Measurements from ENCODE around the gene WDR91. TPM values are rescaled to one million over a fixed set of nuclear protein-coding genes. Genes with fewer than 3 reads are reported as not detected.

Gene WDR91
- total RNA-seq, 3 donors from 2014 or later = 6.4 to 15.4 (median 10.1) TPM

DNA sequence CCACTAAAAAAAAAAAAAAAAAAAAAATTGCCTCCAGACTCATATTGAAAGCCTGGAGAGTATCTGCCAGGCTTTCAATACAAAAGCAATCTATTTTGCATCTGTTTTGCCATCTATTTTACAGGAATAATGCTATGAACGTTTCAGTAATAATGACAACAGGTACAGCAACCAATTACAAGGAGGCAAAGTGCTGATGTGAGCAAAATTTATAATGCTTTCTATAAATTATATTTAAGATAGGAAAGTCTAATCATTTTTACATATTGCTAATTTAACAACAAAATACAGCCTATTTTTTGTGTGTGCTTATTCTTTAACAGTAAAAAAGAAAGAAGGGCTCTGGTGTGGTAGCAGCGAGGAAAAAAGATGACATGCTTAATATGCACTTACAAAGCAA, 10.0 kb downstream of the WDR91 start:
- DNase-seq (no peak), ATAC-seq (no peak)
- Histone ChIP-seq H3K36me3 (ENCODE audit: low read depth) (no peaks in the 10 kb centered on the region), H3K9me3 (no peaks in the 10 kb centered on the region), H3K4me1 (ENCODE audit: low read depth) (no peaks in the 10 kb centered on the region), H3K4me3 (no peak overlapping the region)
- intact Hi-C loops (cut with DNase I, micrococcal nuclease) = no loop called here
- TF ChIP-seq, protein P1, sequence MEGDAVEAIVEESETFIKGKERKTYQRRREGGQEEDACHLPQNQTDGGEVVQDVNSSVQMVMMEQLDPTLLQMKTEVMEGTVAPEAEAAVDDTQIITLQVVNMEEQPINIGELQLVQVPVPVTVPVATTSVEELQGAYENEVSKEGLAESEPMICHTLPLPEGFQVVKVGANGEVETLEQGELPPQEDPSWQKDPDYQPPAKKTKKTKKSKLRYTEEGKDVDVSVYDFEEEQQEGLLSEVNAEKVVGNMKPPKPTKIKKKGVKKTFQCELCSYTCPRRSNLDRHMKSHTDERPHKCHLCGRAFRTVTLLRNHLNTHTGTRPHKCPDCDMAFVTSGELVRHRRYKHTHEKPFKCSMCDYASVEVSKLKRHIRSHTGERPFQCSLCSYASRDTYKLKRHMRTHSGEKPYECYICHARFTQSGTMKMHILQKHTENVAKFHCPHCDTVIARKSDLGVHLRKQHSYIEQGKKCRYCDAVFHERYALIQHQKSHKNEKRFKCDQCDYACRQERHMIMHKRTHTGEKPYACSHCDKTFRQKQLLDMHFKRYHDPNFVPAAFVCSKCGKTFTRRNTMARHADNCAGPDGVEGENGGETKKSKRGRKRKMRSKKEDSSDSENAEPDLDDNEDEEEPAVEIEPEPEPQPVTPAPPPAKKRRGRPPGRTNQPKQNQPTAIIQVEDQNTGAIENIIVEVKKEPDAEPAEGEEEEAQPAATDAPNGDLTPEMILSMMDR (IDR thresholded peaks at IDR 0.05) = no peak

GRCh38 chr7:135200821-135201331, 10.4 kb downstream of the WDR91 start:
- H3K4me3 ChIP-seq = no peak overlapping the region
- no peaks in the 10 kb centered on the region for H3K4me1 ChIP-seq (ENCODE audit: low read depth)
- H3K36me3 ChIP-seq (ENCODE audit: low read depth) = no peaks in the 10 kb centered on the region
- intact Hi-C loops (cut with DNase I, micrococcal nuclease) = no loop called here
- TF ChIP-seq, protein P1 (IDR thresholded peaks at IDR 0.05) = no peak
- DNase-seq (no peak), ATAC-seq (no peak)
- no peaks in the 10 kb centered on the region for H3K9me3 ChIP-seq

DNA sequence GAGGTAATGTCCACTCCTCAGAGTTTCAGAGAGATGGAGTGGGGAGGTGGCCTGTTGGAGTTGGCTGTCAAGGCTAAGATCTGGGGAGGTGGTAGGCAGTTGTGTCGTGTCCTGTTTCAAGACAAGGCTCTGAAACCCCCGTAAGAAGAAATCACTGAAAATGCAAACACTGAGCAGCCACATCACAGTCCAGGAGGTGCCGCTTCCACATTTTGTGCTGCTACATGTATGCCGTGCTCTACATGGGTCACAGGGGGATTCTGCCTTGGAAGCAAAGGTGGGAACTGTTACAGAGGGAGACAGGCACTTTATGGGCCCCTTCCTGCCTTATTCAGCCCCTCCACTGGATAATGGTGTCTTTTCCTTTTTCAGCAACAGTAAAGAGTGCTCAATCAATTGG, 11.9 kb downstream of the WDR91 start:
- ATAC-seq (no peak), DNase-seq (no peak)
- Histone ChIP-seq H3K4me3 (no peak overlapping the region), H3K36me3 (ENCODE audit: low read depth) (no peaks in the 10 kb centered on the region), H3K4me1 (ENCODE audit: low read depth) (no peaks in the 10 kb centered on the region), H3K9me3 (no peaks in the 10 kb centered on the region)
- intact Hi-C loops (cut with DNase I, micrococcal nuclease) = no loop called here
- TF ChIP-seq, protein P1 (IDR thresholded peaks at IDR 0.05) = no peak

- no peak for ATAC-seq
- no peaks in the 10 kb centered on the region for H3K36me3 ChIP-seq (ENCODE audit: low read depth)
Measured at GRCh38 chr7:135197906-135198655, 13.2 kb downstream of the WDR91 start.

GRCh38 chr7:135197343-135197742, 14.0 kb downstream of the WDR91 start:
- no peak for DNase-seq
- no peaks in the 10 kb centered on the region for H3K4me1 ChIP-seq (ENCODE audit: low read depth)
- no peaks in the 10 kb centered on the region for H3K9me3 ChIP-seq
- ATAC-seq = no peak
- no peak overlapping the region for H3K4me3 ChIP-seq
- intact Hi-C loops (cut with DNase I, micrococcal nuclease) = no loop called here
- TF ChIP-seq, protein P1 (IDR thresholded peaks at IDR 0.05) = no peak
- H3K36me3 ChIP-seq (ENCODE audit: low read depth) = no peaks in the 10 kb centered on the region

More at GRCh38 chr7:135197906-135198655, 13.2 kb downstream of the WDR91 start:
- intact Hi-C loops (cut with DNase I, micrococcal nuclease) = no loop called here
- Histone ChIP-seq H3K4me3 (no peak overlapping the region), H3K9me3 (no peaks in the 10 kb centered on the region), H3K4me1 (ENCODE audit: low read depth) (no peaks in the 10 kb centered on the region)
- no peak for DNase-seq
- TF ChIP-seq, protein P1 (IDR thresholded peaks at IDR 0.05) = no peak
